Embryonic facial prominence (tissue), 1 donor: Measurements from ENCODE around the gene NKPD1.

ENCODE experiments used
- DNase-seq: peaks from one replicate; pipeline ENCODE4 v3.0.0-alpha.2; 2016; ENCODE audit errors: extremely low spot score

Gene NKPD1

DNA sequence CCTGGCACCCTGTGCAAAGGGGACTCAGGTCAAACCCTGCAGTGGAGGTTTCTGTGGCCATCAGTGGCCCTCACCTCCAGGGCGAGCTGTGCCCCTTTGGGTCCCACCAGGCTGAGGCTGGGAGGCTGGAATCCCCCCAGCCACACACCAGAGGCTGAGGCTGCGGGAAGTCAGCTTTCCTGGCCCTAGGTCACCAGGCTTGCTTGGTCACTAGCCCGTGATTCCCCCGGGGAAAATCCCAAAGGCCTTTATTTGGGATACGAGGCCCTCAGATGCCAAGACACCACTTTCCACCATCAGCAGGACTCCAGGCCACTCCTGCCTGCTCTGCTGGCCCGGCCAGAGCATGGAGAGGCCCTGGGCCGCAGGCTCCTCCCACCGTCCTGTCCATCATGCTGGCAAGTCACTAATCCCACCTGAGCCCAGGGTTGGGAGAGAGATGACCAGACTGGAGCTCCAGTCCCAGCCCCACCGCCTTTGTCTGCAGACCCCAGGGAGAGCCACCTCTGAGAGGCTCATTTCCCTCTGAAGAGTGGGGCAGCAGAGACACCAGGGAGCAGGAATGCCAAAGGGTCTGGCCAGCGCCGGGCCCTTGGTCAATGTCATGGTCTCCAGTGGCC, 4.7 kb downstream of the NKPD1 start:
- DNase-seq = no peak

GRCh38 chr19:45154064-45154827, 6.5 kb downstream of the NKPD1 start:
- DNase-seq = no peak

- DNase-seq = no peak
These were observed 7.3 kb downstream of the NKPD1 start for GRCh38 chr19:45153339-45154063.

DNA sequence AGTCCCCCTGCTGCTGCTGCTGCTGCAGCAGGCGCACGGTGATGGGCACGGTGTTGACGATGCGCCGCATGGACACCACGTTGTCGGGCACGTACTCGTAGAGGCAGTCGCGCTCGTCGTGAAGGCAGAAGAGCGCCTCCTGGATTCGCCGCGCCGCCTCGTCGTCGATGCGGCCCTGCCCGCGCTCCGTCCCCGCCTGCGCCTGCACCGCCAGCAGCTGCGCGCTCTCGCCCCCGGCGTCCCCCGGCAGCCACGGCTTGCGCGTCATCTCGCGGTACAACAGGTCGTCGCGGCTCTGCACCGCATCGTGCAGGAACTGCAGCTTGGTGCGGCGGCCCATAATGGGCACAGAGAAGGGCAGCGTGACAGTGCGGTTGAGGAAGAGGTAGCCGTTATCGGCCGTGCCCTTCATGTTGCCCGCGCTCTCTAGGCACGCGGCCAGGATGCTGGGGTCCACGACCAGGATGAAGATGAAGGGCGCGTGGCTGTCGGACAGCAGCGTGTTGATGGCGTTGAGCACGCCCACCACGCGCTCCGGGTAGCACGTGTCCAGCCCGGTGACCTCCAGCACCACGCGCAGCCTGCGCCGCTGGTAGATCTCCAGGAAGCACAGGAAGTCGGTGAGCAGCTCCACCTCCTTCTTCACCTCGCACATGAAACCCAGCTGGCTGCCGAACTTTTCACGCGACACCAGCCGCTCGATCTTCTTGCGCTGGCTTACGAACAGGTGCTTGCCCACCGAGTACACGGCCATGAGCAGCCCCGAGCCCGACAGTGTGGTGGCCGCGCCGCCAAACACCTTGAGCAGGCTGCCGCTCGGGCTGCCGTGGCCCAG, 8.1 kb downstream of the NKPD1 start:
- DNase-seq = no peak

DNA sequence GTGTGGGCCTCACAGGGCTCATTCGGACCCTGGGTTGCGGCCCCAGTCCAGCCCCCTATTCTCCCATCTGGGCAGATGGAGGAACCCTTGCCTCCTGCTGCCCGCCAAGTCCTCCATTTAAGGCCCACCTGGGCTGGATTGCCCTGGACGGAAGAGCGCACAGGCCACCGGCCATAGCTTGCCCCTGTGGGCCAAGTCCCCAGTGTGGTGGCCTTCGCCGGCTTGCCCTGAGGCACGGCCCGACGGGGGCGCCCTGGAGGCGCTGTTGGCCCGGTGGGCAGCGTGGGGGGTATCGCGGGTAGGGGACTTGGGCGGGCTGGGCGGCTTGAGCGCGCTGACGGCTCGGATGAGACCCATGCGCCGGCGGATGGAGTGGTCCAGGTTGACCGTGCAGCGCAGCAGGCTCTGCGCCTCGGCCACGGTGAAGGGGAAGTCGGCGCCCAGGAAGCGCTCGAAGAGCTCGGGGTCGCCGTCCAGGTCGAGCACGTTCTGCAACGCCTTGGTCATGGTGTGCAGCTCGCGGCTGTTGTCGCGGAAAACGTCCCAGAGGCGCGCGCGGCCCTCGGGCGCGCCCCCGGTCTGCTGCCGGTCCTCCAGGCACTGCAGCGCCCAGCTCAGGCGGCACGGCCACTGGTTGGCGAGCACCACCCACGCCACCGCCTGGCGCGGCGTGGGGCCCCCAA, 8.8 kb downstream of the NKPD1 start:
- DNase-seq = no peak

DNA sequence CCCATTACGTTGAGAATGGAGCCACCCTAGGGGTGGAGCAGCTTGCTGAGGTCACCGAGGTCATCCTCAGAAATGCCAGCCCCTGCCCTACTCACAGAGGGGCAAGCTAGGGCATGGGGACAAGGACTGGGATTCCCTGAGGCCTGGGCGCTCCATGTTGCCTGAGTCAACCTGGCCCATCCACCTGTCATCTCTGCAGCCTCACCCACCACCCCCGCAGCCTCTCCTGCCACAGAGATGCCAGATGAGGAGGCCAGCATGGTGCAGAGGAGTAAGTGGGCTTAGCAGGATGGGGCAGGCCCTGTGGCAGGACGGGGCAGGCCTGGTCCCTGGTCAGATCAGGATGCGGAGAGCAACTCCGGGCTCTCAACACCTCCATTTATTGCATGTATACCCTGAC, 9.5 kb downstream of the NKPD1 start:
- DNase-seq = no peak

GRCh38 chr19:45150751-45151281, 10.0 kb downstream of the NKPD1 start:
- no peak for DNase-seq

- DNase-seq = no peak
These were observed 10.6 kb downstream of the NKPD1 start for GRCh38 chr19:45150180-45150579.

- no peak for DNase-seq
These were observed 11.7 kb downstream of the NKPD1 start for GRCh38 chr19:45149129-45149528.

- no peak for DNase-seq
These were observed 12.7 kb downstream of the NKPD1 start for GRCh38 chr19:45147835-45148676.

DNA sequence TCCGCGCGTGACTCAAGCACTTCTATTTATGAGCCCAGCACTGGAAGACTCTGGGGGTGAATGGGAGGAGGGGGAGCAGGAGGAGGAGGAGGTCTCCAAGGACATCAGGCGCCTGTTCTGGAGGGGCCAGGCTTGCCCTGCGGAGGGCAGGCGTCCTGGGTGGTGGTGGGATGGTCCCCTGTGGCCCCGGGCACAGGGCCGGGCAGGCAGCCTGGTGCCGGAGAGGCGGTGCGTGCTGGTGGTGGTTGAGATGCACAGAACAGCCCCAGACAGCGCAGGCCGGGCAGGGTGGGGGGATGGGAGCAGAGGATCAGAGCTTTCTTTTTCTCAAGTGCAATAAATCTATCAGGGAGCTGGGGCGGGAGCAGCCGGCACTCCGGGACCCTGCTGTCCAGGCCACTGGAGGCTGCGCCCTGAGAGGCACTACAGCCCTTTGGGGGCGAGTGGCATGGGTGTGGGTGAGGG, 14.0 kb downstream of the NKPD1 start:
- no peak for DNase-seq

GRCh38 chr19:45146251-45146650, 14.5 kb downstream of the NKPD1 start:
- no peak for DNase-seq

DNA sequence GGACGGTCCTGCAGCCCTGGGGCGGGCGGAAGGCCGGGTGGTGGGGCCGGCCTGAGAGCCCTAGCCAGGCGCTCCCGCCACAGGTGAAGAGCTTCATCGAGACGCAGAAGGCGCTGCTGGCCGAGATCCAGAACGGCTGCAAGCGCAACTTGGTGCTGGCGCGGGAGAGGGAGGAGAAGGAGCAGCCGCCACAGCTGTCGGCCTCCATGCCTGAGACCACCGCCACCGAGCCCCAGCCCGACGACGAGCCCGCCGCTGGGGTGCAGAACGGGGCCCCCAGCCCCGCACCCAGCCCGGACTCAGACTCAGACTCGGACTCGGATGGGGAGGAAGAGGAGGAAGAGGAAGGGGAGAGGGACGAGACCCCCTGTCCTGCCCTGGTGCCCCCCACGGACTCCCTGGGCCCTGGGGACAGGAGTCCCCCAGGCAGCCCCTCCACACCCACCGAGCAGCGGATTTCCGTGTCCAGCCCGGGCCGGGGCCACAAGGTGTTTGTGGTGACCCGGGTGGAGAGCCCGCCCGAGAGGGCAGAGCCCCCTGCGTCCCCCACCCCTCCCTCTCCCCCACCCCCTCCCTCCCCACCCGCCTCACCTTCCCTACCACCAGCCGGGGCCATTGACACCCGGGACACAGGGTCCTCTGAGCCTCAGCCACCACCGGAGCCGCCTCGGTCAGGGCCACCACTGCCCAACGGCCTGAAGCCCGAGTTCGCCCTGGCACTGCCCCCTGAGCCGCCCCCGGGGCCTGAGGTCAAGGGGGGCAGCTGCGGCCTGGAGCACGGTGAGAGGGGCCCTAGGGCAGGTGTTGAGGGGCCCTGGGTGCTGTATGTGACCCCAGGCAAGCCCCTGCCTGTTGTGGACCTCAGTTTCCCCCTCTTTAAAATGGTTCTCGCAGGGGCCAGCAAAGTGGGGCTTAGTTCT, 15.3 kb downstream of the NKPD1 start:
- DNase-seq = no peak

GRCh38 chr19:45144431-45145269, 16.1 kb downstream of the NKPD1 start:
- DNase-seq = no peak

DNA sequence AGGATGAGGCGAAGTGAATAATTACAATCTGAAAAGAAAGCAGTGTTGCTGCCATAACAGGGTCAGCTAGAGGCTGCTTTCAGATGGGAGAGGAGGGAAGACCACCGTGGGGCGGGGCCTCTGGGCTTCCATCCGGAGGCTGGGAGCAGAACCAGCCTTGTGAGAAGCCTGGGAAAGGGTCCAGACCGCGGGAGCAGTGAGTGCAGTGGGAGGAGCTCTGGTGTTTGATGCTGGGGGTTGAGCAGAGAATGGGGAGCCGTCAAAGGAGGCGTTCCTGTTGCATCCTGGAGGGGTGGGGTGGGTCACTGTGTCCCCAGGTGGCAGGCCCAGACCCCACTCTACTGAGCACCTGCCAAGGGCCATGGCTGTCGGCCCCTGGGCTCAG, 18.1 kb downstream of the NKPD1 start:
- DNase-seq = no peak

DNA sequence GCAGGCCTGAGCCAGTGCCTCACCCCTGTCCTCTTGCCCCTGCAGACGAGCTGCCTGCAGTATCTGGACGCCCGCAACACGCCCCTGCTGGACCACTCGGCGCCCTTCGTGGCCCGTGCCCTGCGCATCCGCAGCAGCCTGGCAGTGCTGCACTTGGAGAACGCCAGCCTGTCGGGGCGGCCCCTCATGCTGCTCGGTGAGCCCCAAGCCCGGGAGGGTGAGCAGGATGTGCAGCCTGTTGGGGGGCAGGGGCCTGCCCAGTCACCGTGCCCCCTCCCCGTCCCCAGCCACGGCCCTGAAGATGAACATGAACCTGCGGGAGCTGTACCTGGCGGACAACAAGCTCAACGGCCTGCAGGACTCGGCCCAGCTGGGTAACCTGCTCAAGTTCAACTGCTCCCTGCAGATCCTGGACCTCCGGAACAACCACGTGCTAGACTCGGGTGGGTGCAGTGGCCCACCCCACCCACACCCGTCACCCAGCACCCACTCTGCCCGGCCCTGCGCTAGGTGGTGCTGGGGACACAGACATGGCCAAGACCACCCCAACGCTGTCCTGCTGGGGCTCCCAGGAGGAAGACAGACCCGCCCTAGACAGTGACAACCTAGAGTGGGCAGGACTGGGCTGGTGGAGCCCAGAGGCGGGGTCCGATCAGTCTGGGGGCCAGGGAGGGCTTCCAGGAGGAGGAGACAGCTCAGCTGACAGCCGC, 18.6 kb downstream of the NKPD1 start:
- DNase-seq = no peak

GRCh38 chr19:45141203-45141900, 19.4 kb downstream of the NKPD1 start:
- DNase-seq = no peak
